Skeletal muscle satellite cell (primary cell): Measurements from ENCODE around the gene MYRIP.
A peak's percentile ranks its signal among the peaks of the same experiment; 100 is the strongest.
"Not testable (repeated sequence)": the region's sequence is repeated elsewhere in the genome, so short reads cannot be mapped to it uniquely, and the experiment has no call there.

Experiments used
- H3K27me3 ChIP-seq: 2 replicates; pipeline ENCODE4 v1.7.0; 2013; ENCODE audit warnings: low read length; ENCODE audit not compliant: control insufficient read depth, insufficient read depth
- H3K36me3 ChIP-seq: 2 replicates; pipeline ENCODE4 v1.7.0; 2013; ENCODE audit warnings: mild to moderate bottlenecking, control low read depth, low read length; ENCODE audit not compliant: insufficient read depth
- H3K4me1 ChIP-seq: 2 replicates; pipeline ENCODE4 v1.7.0; 2013; ENCODE audit warnings: low read length; ENCODE audit not compliant: control insufficient read depth, insufficient read depth
- H3K4me2 ChIP-seq: 2 replicates; pipeline ENCODE4 v1.7.0; 2013; ENCODE audit warnings: mild to moderate bottlenecking, low read length
- H3K4me3 ChIP-seq: 2 replicates; pipeline ENCODE4 v1.7.0; 2013; ENCODE audit warnings: low read length
- H3K9ac ChIP-seq: 2 replicates; pipeline ENCODE4 v1.7.0; 2013; ENCODE audit warnings: mild to moderate bottlenecking, low read depth, low read length, moderate library complexity
- H3K9me3 ChIP-seq: replicated peaks from 2 replicates; pipeline ENCODE4 v1.7.0; 2013; ENCODE audit warnings: mild to moderate bottlenecking, control low read depth, low read length

The MYRIP gene

GRCh38 chr3:40268802-40269524 lies 459.6 kb downstream of the MYRIP start:
- H3K4me3 ChIP-seq = no peak overlapping the region
- H3K9me3 ChIP-seq = no peaks in the 10 kb centered on the region
- no peaks in the 10 kb centered on the region for H3K27me3 ChIP-seq
- no peak overlapping the region for H3K4me2 ChIP-seq
- no peaks in the 10 kb centered on the region for H3K4me1 ChIP-seq
- H3K36me3 ChIP-seq = no peaks in the 10 kb centered on the region
- no peak overlapping the region for H3K9ac ChIP-seq

GRCh38 chr3:40278791-40279190 lies 469.4 kb downstream of the MYRIP start:
- Histone ChIP-seq H3K4me2 (no peak overlapping the region), H3K36me3 (no peaks in the 10 kb centered on the region)

GRCh38 chr3:40281995-40282394 lies 472.6 kb downstream of the MYRIP start:
- Histone ChIP-seq H3K4me2 (no peak overlapping the region), H3K9me3 (no peaks in the 10 kb centered on the region), H3K4me1 (no peaks in the 10 kb centered on the region), H3K36me3 (no peaks in the 10 kb centered on the region), H3K4me3 (no peak overlapping the region), H3K27me3 (no peaks in the 10 kb centered on the region), H3K9ac (no peak overlapping the region)

More at GRCh38 chr3:40278791-40279190, 469.4 kb downstream of the MYRIP start:
- Histone ChIP-seq H3K4me3 (no peak overlapping the region), H3K4me1 (no peaks in the 10 kb centered on the region), H3K27me3 (no peaks in the 10 kb centered on the region), H3K9me3 (no peaks in the 10 kb centered on the region), H3K9ac (no peak overlapping the region)

- not testable (repeated sequence) for H3K27me3 ChIP-seq, H3K4me3 ChIP-seq, H3K4me1 ChIP-seq
Measured at GRCh38 chr3:40283057-40283456, 473.6 kb downstream of the MYRIP start.

GRCh38 chr3:40287248-40287647 lies 477.8 kb downstream of the MYRIP start:
- H3K9me3 ChIP-seq = no peaks in the 10 kb centered on the region
- no peak overlapping the region for H3K9ac ChIP-seq
- H3K36me3 ChIP-seq = no peaks in the 10 kb centered on the region
- no peaks in the 10 kb centered on the region for H3K4me1 ChIP-seq
- no peak overlapping the region for H3K4me3 ChIP-seq
- no peaks in the 10 kb centered on the region for H3K27me3 ChIP-seq
- no peak overlapping the region for H3K4me2 ChIP-seq

More at GRCh38 chr3:40283057-40283456, 473.6 kb downstream of the MYRIP start:
- not testable (repeated sequence) for H3K4me2 ChIP-seq, H3K9me3 ChIP-seq, H3K9ac ChIP-seq, H3K36me3 ChIP-seq

GRCh38 chr3:40290396-40290795 lies 481.0 kb downstream of the MYRIP start:
- Histone ChIP-seq H3K27me3 (no peaks in the 10 kb centered on the region), H3K4me3 (no peak overlapping the region), H3K4me1 (no peaks in the 10 kb centered on the region), H3K9ac (no peak overlapping the region), H3K36me3 (no peaks in the 10 kb centered on the region), H3K4me2 (no peak overlapping the region), H3K9me3 (no peaks in the 10 kb centered on the region)

GRCh38 chr3:40291471-40291870 lies 482.1 kb downstream of the MYRIP start:
- H3K36me3 ChIP-seq = no peaks in the 10 kb centered on the region
- H3K9ac ChIP-seq = no peak overlapping the region
- H3K4me1 ChIP-seq = no peaks in the 10 kb centered on the region
- H3K4me3 ChIP-seq = no peak overlapping the region
- no peaks in the 10 kb centered on the region for H3K27me3 ChIP-seq
- H3K4me2 ChIP-seq = no peak overlapping the region
- H3K9me3 ChIP-seq = no peaks in the 10 kb centered on the region

- no peaks in the 10 kb centered on the region for H3K9me3 ChIP-seq
- H3K27me3 ChIP-seq = no peaks in the 10 kb centered on the region
- H3K4me2 ChIP-seq = no peak overlapping the region
- no peaks in the 10 kb centered on the region for H3K4me1 ChIP-seq
- no peaks in the 10 kb centered on the region for H3K36me3 ChIP-seq
- H3K9ac ChIP-seq = no peak overlapping the region
- H3K4me3 ChIP-seq = no peak overlapping the region
Measured at GRCh38 chr3:40292637-40293349, 483.4 kb downstream of the MYRIP start.

GRCh38 chr3:40294434-40294833 lies 485.0 kb downstream of the MYRIP start:
- no peak overlapping the region for H3K4me3 ChIP-seq
- H3K36me3 ChIP-seq = no peaks in the 10 kb centered on the region
- H3K9me3 ChIP-seq = no peaks in the 10 kb centered on the region
- H3K9ac ChIP-seq = no peak overlapping the region
- H3K4me1 ChIP-seq = peaks cover 4% of the 10 kb centered on the region
- H3K4me2 ChIP-seq = no peak overlapping the region
- no peaks in the 10 kb centered on the region for H3K27me3 ChIP-seq

GRCh38 chr3:40298075-40298474 lies 488.7 kb downstream of the MYRIP start:
- no peaks in the 10 kb centered on the region for H3K27me3 ChIP-seq
- no peak overlapping the region for H3K4me3 ChIP-seq
- no peak overlapping the region for H3K9ac ChIP-seq
- no peaks in the 10 kb centered on the region for H3K36me3 ChIP-seq
- H3K4me1 ChIP-seq = peaks cover 14% of the 10 kb centered on the region
- H3K9me3 ChIP-seq = no peaks in the 10 kb centered on the region
- H3K4me2 ChIP-seq = no peak overlapping the region

GRCh38 chr3:40299130-40299720 lies 489.8 kb downstream of the MYRIP start:
- H3K4me1 ChIP-seq = peaks cover 14% of the 10 kb centered on the region
- H3K9me3 ChIP-seq = no peaks in the 10 kb centered on the region
- H3K27me3 ChIP-seq = no peaks in the 10 kb centered on the region
- no peaks in the 10 kb centered on the region for H3K36me3 ChIP-seq
- peak overlapping the region; percentile 32 for H3K4me2 ChIP-seq
- H3K4me3 ChIP-seq = peak overlapping the region; percentile 7
- H3K9ac ChIP-seq = no peak overlapping the region
